Heart left ventricle (tissue), 13 donors: ENCODE measurements around the gene SLC13A3.

Experiments used
- POLR2A ChIP-seq, 2 donors: fragments of 450-650 bp; IDR thresholded peaks; one replicate each; pipeline ENCODE4 v1.6.1; 2017; ENCODE audit warnings: antibody characterized with exemption in 2 of 2, mild to moderate bottlenecking in 2 of 2, moderate library complexity in 2 of 2
- TF ChIP-seq, protein P1 (sequence below), 12 donors: fragments of 200-600 bp; sonication (generic) in 4 of 12; IDR thresholded peaks; one replicate each; pipeline versions ENCODE4 v1.5.0 to v1.8.0; 2018 to 2022; ENCODE audit warnings: antibody characterized with exemption in 12 of 12, mild to moderate bottlenecking in 5 of 12
- donor health status: ischemic (EF 13 %, LVEDD 7.1; RV severe dilation, severe dysfunction).
- donor health status: DM: no; HTN: yes; CAD: no.
- donor health status: DM: no; HTN: no; CAD: no.
- donor health status: ischemic (EF 25% LVEDD 6.9; RV normal size, moderate dysfunction).
- donor health status: ischemic (EF 25% LVEDD 5.7; RV mildly dilated, moderate dysfunction).
- donor health status: ischemic (EF 35%, LVEDD 5.7; RV mildly dilated, moderate dysfunction).
- donor health status: nonischemic (EF 11% LVEDD 7.7; RV severe dilation, severe dysfunction).
- donor health status: DM: yes; HTN: yes; CAD: no.
- donor health status: PGD.
- donor health status: ischemic (EF 29% LVEDD 5.4; RV normal size, mild dysfunction).
- donor health status: nonischemic (EF 23%, LVEDD 6.1; RV moderate dilation, normal function).

DNA sequence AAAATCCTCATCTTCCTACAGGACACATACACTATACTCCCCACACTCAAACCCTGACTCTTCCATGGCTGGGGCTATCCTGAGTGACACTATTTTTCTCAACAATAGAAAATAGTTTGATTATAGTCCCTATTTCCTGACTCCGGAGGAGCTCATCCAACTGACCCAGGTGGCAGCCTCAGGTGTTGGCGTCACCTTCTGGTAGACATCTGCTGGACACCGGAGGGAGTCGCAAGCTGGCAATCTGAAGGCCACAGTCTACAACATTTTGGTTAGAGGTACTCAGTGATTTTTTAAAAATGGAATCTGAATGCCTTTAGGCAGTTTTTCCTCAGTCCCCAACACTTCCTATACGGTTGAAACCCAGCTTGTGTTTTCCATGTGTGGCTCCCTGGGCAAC is 68.6 kb downstream of the SLC13A3 start:
- TF ChIP-seq, protein P1, sequence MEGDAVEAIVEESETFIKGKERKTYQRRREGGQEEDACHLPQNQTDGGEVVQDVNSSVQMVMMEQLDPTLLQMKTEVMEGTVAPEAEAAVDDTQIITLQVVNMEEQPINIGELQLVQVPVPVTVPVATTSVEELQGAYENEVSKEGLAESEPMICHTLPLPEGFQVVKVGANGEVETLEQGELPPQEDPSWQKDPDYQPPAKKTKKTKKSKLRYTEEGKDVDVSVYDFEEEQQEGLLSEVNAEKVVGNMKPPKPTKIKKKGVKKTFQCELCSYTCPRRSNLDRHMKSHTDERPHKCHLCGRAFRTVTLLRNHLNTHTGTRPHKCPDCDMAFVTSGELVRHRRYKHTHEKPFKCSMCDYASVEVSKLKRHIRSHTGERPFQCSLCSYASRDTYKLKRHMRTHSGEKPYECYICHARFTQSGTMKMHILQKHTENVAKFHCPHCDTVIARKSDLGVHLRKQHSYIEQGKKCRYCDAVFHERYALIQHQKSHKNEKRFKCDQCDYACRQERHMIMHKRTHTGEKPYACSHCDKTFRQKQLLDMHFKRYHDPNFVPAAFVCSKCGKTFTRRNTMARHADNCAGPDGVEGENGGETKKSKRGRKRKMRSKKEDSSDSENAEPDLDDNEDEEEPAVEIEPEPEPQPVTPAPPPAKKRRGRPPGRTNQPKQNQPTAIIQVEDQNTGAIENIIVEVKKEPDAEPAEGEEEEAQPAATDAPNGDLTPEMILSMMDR (IDR thresholded peaks at IDR 0.05) = no peak
- no peak for TF ChIP-seq POLR2A (IDR thresholded peaks at IDR 0.05)
